NCI-H2107 treated with DMSO at 0.1 percent for 48 hours (cell line): ENCODE measurements around the gene FIGN.

Experiments
- DNase-seq: peaks from one replicate; lab custom pipeline; 2025; ENCODE audit not compliant: unreplicated experiment; lab: John Stamatoyannopoulos, UW

The FIGN gene

GRCh38 chr2:163735685-163736432 is at the start of gene FIGN:
Gene FIGN (minus strand): TSS chr2:163736008. CDS start chr2:163734927, 1,081 bp downstream.
- DNase-seq = no peak

GRCh38 chr2:163785162-163785561 is 49.4 kb upstream of the FIGN start:
- no peak for DNase-seq

GRCh38 chr2:163779970-163780597 is 44.3 kb upstream of the FIGN start:
- no peak for DNase-seq

GRCh38 chr2:163778045-163778781 is 42.4 kb upstream of the FIGN start:
- no peak for DNase-seq

- no peak for DNase-seq
Measured at GRCh38 chr2:163775304-163775703, 39.5 kb upstream of the FIGN start.

- no peak for DNase-seq
Measured at GRCh38 chr2:163774862-163775261, 39.1 kb upstream of the FIGN start.

GRCh38 chr2:163773276-163773675 is 37.5 kb upstream of the FIGN start:
- no peak for DNase-seq

- no peak for DNase-seq
Measured at GRCh38 chr2:163771596-163771995, 35.8 kb upstream of the FIGN start.

GRCh38 chr2:163768881-163769695 is 33.3 kb upstream of the FIGN start:
- DNase-seq = no peak

- DNase-seq = no peak
Measured at GRCh38 chr2:163767097-163767496, 31.3 kb upstream of the FIGN start.

GRCh38 chr2:163764566-163764965 is 28.8 kb upstream of the FIGN start:
- no peak for DNase-seq

- no peak for DNase-seq
Measured at GRCh38 chr2:163759013-163759412, 23.2 kb upstream of the FIGN start.

- no peak for DNase-seq
Measured at GRCh38 chr2:163757814-163758213, 22.0 kb upstream of the FIGN start.

GRCh38 chr2:163756588-163756987 is 20.8 kb upstream of the FIGN start:
- DNase-seq = no peak

- no peak for DNase-seq
Measured at GRCh38 chr2:163755366-163755765, 19.6 kb upstream of the FIGN start.

GRCh38 chr2:163753726-163754125 is 17.9 kb upstream of the FIGN start:
- no peak for DNase-seq

- no peak for DNase-seq
Measured at GRCh38 chr2:163752267-163752666, 16.5 kb upstream of the FIGN start.

GRCh38 chr2:163751696-163752095 is 15.9 kb upstream of the FIGN start:
- DNase-seq = no peak

GRCh38 chr2:163748420-163748819 is 12.6 kb upstream of the FIGN start:
- no peak for DNase-seq

GRCh38 chr2:163741435-163741834 is 5.6 kb upstream of the FIGN start:
- no peak for DNase-seq

GRCh38 chr2:163737563-163737962 is 1.8 kb upstream of the FIGN start:
- DNase-seq = no peak

GRCh38 chr2:163737190-163737439 is 1.3 kb upstream of the FIGN start:
- no peak for DNase-seq
